H1 (cell line): ENCODE measurements around the gene SLC35B2. TPM values are rescaled to one million over a fixed set of nuclear protein-coding genes. Genes with fewer than 3 reads are reported as not detected.
A peak's percentile ranks its signal among the peaks of the same experiment; 100 is the strongest.

Source experiments
- CBX5 ChIP-seq: fragments of 300-800, 300-1000 bp; sonication (generic); IDR thresholded peaks from 2 replicates; pipeline ENCODE4 v1.7.1; 2016; ENCODE audit warnings: antibody characterized with exemption, low read length, low read depth
- CTBP2 ChIP-seq: IDR thresholded peaks from 2 replicates; pipeline ENCODE4 v1.7.0; 2011; ENCODE audit warnings: borderline replicate concordance, mild to moderate bottlenecking, moderate library complexity, mixed read lengths, low read length; ENCODE audit not compliant: insufficient read depth, insufficient read length
- EZH2 ChIP-seq: fragments of 200-600 bp; sonication (generic); IDR thresholded peaks from 2 replicates; pipeline ENCODE4 v1.7.1; 2012; ENCODE audit warnings: low read depth, mild to moderate bottlenecking, moderate library complexity, low read length, inconsistent platforms; ENCODE audit not compliant: severe bottlenecking
- JUND ChIP-seq: IDR thresholded peaks from 2 replicates; pipeline ENCODE4 v1.6.1; 2011; ENCODE audit warnings: mild to moderate bottlenecking, improper control_type of control experiment, low read length
- KDM5A ChIP-seq: fragments of 200-600 bp; IDR thresholded peaks from 2 replicates; pipeline ENCODE4 v1.7.1; 2012; ENCODE audit warnings: mild to moderate bottlenecking, low read length, inconsistent platforms, mixed read lengths
- MAFK ChIP-seq: IDR thresholded peaks from 2 replicates; pipeline ENCODE4 v1.6.1; 2012; ENCODE audit warnings: low read depth, mild to moderate bottlenecking, improper control_type of control experiment, low read length
- MAX ChIP-seq: IDR thresholded peaks from 2 replicates; pipeline ENCODE4 v1.6.1; 2012; ENCODE audit warnings: inconsistent platforms
- NRF1 ChIP-seq: IDR thresholded peaks from 2 replicates; pipeline ENCODE4 v1.6.1; 2011; ENCODE audit warnings: mild to moderate bottlenecking, low read depth, low read length, improper control_type of control experiment
- RNF2 ChIP-seq: fragments of 200-900, 300-1000 bp; sonication (generic); IDR thresholded peaks from 2 replicates; pipeline ENCODE4 v1.7.1; 2016; ENCODE audit warnings: borderline replicate concordance, low read depth, mild to moderate bottlenecking, antibody characterized with exemption, low read length; ENCODE audit not compliant: poor library complexity, severe bottlenecking; ENCODE audit errors: missing control alignments
- RXRA ChIP-seq: IDR thresholded peaks from 2 replicates; pipeline ENCODE4 v1.6.1; 2011; ENCODE audit warnings: low read depth, mild to moderate bottlenecking, low read length, moderate library complexity; ENCODE audit not compliant: insufficient read depth
- SAP30 ChIP-seq: fragments of 300-600 bp; sonication (generic); IDR thresholded peaks from 2 replicates; pipeline ENCODE4 v1.7.1; 2012; ENCODE audit warnings: low read length, moderate library complexity, mild to moderate bottlenecking, inconsistent platforms; ENCODE audit not compliant: insufficient read depth, insufficient replicate concordance
- SP2 ChIP-seq: IDR thresholded peaks from 2 replicates; pipeline ENCODE4 v1.6.1; 2012; ENCODE audit warnings: mild to moderate bottlenecking, low read length, inconsistent platforms
- SP4 ChIP-seq: IDR thresholded peaks from 2 replicates; pipeline ENCODE4 v1.6.1; 2012; ENCODE audit warnings: low read length, inconsistent platforms
- SRF ChIP-seq: IDR thresholded peaks from 2 replicates; pipeline ENCODE4 v1.6.1; 2011; ENCODE audit warnings: mild to moderate bottlenecking, low read depth, low read length, moderate library complexity
- TBP ChIP-seq: IDR thresholded peaks from 2 replicates; pipeline ENCODE4 v1.6.1; 2011; ENCODE audit warnings: low read depth, low read length, improper control_type of control experiment
- TCF12 ChIP-seq: IDR thresholded peaks from 2 replicates; pipeline ENCODE4 v1.6.1; 2011; ENCODE audit warnings: low read depth, mild to moderate bottlenecking, low read length
- TEAD4 ChIP-seq: IDR thresholded peaks from 2 replicates; pipeline ENCODE4 v1.6.1; 2012; ENCODE audit warnings: low read depth, low read length, inconsistent platforms, mixed read lengths
- USF2 ChIP-seq: IDR thresholded peaks from 2 replicates; pipeline ENCODE4 v1.6.1; 2011; ENCODE audit warnings: low read length, improper control_type of control experiment
- ZNF274 ChIP-seq: IDR thresholded peaks from 2 replicates; pipeline ENCODE4 v1.7.0; 2012; ENCODE audit warnings: low read length, borderline replicate concordance; ENCODE audit errors: extremely low read depth
- polyA plus RNA-seq, 7 experiments: library from polyadenylated mRNA; depleted of rRNA in 3 of 7; stranded (reverse) in 5 of 7; unstranded in 2 of 7; fragments of >200 nt in 5 of 7; fragments of 200-250 nt in 2 of 7; gene quantifications; 1 replicate in 5 of 7; 2 replicates in 1 of 7; 4 replicates in 1 of 7; pipeline versions ENCODE4 v1.2.1 to v1.2.3, GENCODE V29; 2011 to 2013; ENCODE audit warnings: missing spikeins in 2 of 7, mixed read lengths in 2 of 7
- total RNA-seq: library from RNA; stranded (reverse); fragmentation: NEBNext Ultra II Directional; extraction: Animal tissue kit (Norgen Biotek cat#: 25700); gene quantifications from 2 replicates; pipeline ENCODE4 v1.2.1, GENCODE V29; 2021
- TF ChIP-seq, protein P1 (sequence below): IDR thresholded peaks from 2 replicates; pipeline ENCODE4 v1.6.1; 2012; ENCODE audit warnings: low read length, inconsistent platforms

SLC35B2 gene
- total and polyA plus RNA-seq, 2 of the 8 experiments (the other 6 are each of a cell fraction or from before 2014, with no cell fraction given) = 29.5 to 65.0 TPM

GRCh38 chr6:44245912-44246662 lies 11.2 kb downstream of the SLC35B2 start (continued):
- peak; percentile 19 for TF ChIP-seq CTBP2
- TF ChIP-seq ZNF274 = no peak
- TF ChIP-seq RXRA = 0 out of 2 replicates have a peak, but pooled peaks have one; percentile 4
- no peak for TF ChIP-seq USF2
- TF ChIP-seq RNF2 = no peak
- TF ChIP-seq KDM5A = no peak
- peak; percentile 13 for TF ChIP-seq SAP30
- TF ChIP-seq, protein P1, sequence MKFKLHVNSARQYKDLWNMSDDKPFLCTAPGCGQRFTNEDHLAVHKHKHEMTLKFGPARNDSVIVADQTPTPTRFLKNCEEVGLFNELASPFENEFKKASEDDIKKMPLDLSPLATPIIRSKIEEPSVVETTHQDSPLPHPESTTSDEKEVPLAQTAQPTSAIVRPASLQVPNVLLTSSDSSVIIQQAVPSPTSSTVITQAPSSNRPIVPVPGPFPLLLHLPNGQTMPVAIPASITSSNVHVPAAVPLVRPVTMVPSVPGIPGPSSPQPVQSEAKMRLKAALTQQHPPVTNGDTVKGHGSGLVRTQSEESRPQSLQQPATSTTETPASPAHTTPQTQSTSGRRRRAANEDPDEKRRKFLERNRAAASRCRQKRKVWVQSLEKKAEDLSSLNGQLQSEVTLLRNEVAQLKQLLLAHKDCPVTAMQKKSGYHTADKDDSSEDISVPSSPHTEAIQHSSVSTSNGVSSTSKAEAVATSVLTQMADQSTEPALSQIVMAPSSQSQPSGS = no peak
- TF ChIP-seq CBX5 = no peak
- no peak for TF ChIP-seq NRF1
- no peak; the same call in none of the 2 replicates for TF ChIP-seq SP4
- no peak; the same call in 1 of the 2 replicates for TF ChIP-seq JUND
- TF ChIP-seq TEAD4 = peak; percentile 78
- TF ChIP-seq MAX = peak; percentile 81
- no peak for TF ChIP-seq SP2
- peak; percentile 84; the same call in 1 of the 2 replicates for TF ChIP-seq TCF12
- TF ChIP-seq SRF = no peak
- no peak for TF ChIP-seq MAFK
- TF ChIP-seq TBP = peak; percentile 93
- TF ChIP-seq EZH2 = no peak
